ENCODE data around the gene GFER. TPM values are rescaled to one million over a fixed set of nuclear protein-coding genes. Genes with fewer than 3 reads are reported as not detected.

The GFER gene
- total and polyA plus RNA-seq, 10 of the 15 experiments (the other 5 are each of a cell fraction or from before 2014, with no cell fraction given) = 2.4 to 57.7 (median 31.3) TPM

- in situ Hi-C loops (cut with MboI) = no loop called here
- FAIRE-seq = no peak
- no peak overlapping the region for H3K27ac ChIP-seq (ENCODE audit: control insufficient read depth, insufficient read depth)
- H3K9ac ChIP-seq (ENCODE audit: control insufficient read depth, insufficient read depth, low read length) = no peak overlapping the region
- TF ChIP-seq MXI1 (IDR thresholded peaks at IDR 0.05; ENCODE audit: low read depth, low read length) (no peak), NFYB (IDR thresholded peaks at IDR 0.05; ENCODE audit: insufficient read depth, low read depth, low read length) (no peak), BHLHE40 (IDR thresholded peaks at IDR 0.05; ENCODE audit: borderline replicate concordance in 1 of 2, low read depth in 2 of 2, low read length in 1 of 2) (no peak), LARP7 (IDR thresholded peaks at IDR 0.05) (no peak)
- DNase-seq (ENCODE audit: low read depth, low spot score) = no peak
- SMC1A ChIA-PET (ENCODE audit: uncharacterized antibody, unreplicated experiment) = no interaction called here
- no peaks in the 10 kb centered on the region for H4K20me1 ChIP-seq (ENCODE audit: control insufficient read depth, insufficient read depth)
- no peaks in the 10 kb centered on the region for H3K27me3 ChIP-seq (replicated peaks in 1 of 2; ENCODE audit: control insufficient read depth in 2 of 2, insufficient read depth in 2 of 2, low read length in 1 of 2)
- 75% methylated on average over 47 of the region's 47 CpGs for WGBS (ENCODE audit: insufficient coverage, insufficient replicate concordance, low lambda C conversion rate, missing lambda C conversion rate)
- H2AFZ ChIP-seq (ENCODE audit: control insufficient read depth, low read depth, low read length) = no peak overlapping the region
- no TSS peak for BruUV-seq (replicated peaks)
- POLR2A ChIA-PET = no interaction called here
- intact Hi-C loops (cut with micrococcal nuclease; ENCODE audit: unreplicated experiment) = no loop called here
- H3K9me3 ChIP-seq (replicated peaks; ENCODE audit: control insufficient read depth, insufficient read depth, low read length) = no peaks in the 10 kb centered on the region
- RAD21 ChIA-PET (ENCODE audit: unreplicated experiment) = no interaction called here
- H3K79me2 ChIP-seq (ENCODE audit: control insufficient read depth, insufficient read depth, low read length) = no peaks in the 10 kb centered on the region
- no peaks in the 10 kb centered on the region for H3K36me3 ChIP-seq (ENCODE audit: control insufficient read depth in 2 of 2, insufficient read depth in 2 of 2, low read length in 1 of 2)
- no peaks in the 10 kb centered on the region for H3K4me1 ChIP-seq (ENCODE audit: control insufficient read depth, insufficient read depth, low read length)
- CTCF ChIA-PET = interaction anchor here (1.0 kb wide), 1 partner anchor 14 kb away, joined by 3 read pairs; no protein-coding TSS in a partner anchor
- H3K4me2 ChIP-seq (ENCODE audit: control insufficient read depth, insufficient read depth) = no peak overlapping the region
- ATAC-seq = no peak
- no peak overlapping the region for H3K4me3 ChIP-seq
Measured at GRCh38 chr16:2036200-2036966, 52.4 kb downstream of the GFER start.

- H3K9me3 ChIP-seq (replicated peaks; ENCODE audit: control insufficient read depth, insufficient read depth, low read length) = no peaks in the 10 kb centered on the region
- no peaks in the 10 kb centered on the region for H3K27me3 ChIP-seq (replicated peaks in 1 of 2; ENCODE audit: control insufficient read depth in 2 of 2, insufficient read depth in 2 of 2, low read length in 1 of 2)
- intact Hi-C loops (cut with micrococcal nuclease; ENCODE audit: unreplicated experiment) (no loop called here), in situ Hi-C loops (cut with MboI) (no loop called here)
- no peaks in the 10 kb centered on the region for H3K79me2 ChIP-seq (ENCODE audit: control insufficient read depth, insufficient read depth, low read length)
- no peak for DNase-seq (ENCODE audit: low read depth, low spot score)
- WGBS (ENCODE audit: insufficient coverage, insufficient replicate concordance, low lambda C conversion rate, missing lambda C conversion rate) = 55% methylated on average over 15 of the region's 15 CpGs
- H3K4me2 ChIP-seq (ENCODE audit: control insufficient read depth, insufficient read depth) = no peak overlapping the region
- no peaks in the 10 kb centered on the region for H3K36me3 ChIP-seq (ENCODE audit: control insufficient read depth in 2 of 2, insufficient read depth in 2 of 2, low read length in 1 of 2)
- no peak overlapping the region for H2AFZ ChIP-seq (ENCODE audit: control insufficient read depth, low read depth, low read length)
- no peak for TF ChIP-seq PKNOX1 (IDR thresholded peaks at IDR 0.05)
- TF ChIP-seq GATAD2B (conservative IDR thresholded peaks at IDR 0.05; ENCODE audit: low read depth) = no peak
- no TSS peak for BruUV-seq (replicated peaks)
- no peak overlapping the region for H3K4me3 ChIP-seq
- RAD21 ChIA-PET (ENCODE audit: unreplicated experiment) = no interaction called here
- no peak overlapping the region for H3K9ac ChIP-seq (ENCODE audit: control insufficient read depth, insufficient read depth, low read length)
- no peaks in the 10 kb centered on the region for H4K20me1 ChIP-seq (ENCODE audit: control insufficient read depth, insufficient read depth)
- CTCF ChIA-PET = no interaction called here
- ATAC-seq = no peak
- H3K27ac ChIP-seq (ENCODE audit: control insufficient read depth, insufficient read depth) = no peak overlapping the region
- POLR2A ChIA-PET = no interaction called here
- no peaks in the 10 kb centered on the region for H3K4me1 ChIP-seq (ENCODE audit: control insufficient read depth, insufficient read depth, low read length)
- SMC1A ChIA-PET (ENCODE audit: uncharacterized antibody, unreplicated experiment) = no interaction called here
- no peak for FAIRE-seq
Measured at GRCh38 chr16:2037115-2037514, 53.1 kb downstream of the GFER start.

Small RNA genes within 50 kb of the gene (small RNA-seq; reads per million reads assigned to genes)
- 2.6 reads per million, percentile 71 among the genes with 10 or more reads in this experiment for gene AC005363.2
- not detected for gene RN7SL219P
- gene SNORA10 = not detected
- not detected for gene SNORA64

Other genes starting within 250 kb of the GFER start
Only the 7 nearest of the 31 such genes appear.
- 233 and 275 TPM in 2 replicates for gene NDUFB10, start 24.7 kb upstream of the GFER start, total RNA-seq (2014; rRNA removed)
- gene NDUFB10, start 24.7 kb upstream of the GFER start, total RNA-seq (2014; rRNA removed; fragmentation: Illumina TruSeq; extraction: Trizol) = 104 and 109 TPM in 2 replicates
- 149 and 150 TPM in 2 replicates for gene NDUFB10, start 24.7 kb upstream of the GFER start, total RNA-seq (2021)
- 29.3 and 52.2 TPM in 2 replicates for gene NDUFB10, start 24.7 kb upstream of the GFER start, polyA plus RNA-seq (2011; rRNA removed)
- gene NDUFB10, start 24.7 kb upstream of the GFER start, polyA plus RNA-seq (2014; fragmentation: Illumina TruSeq; extraction: Trizol) = 61.0 and 87.2 TPM in 2 replicates
- 100 to 1,000 TPM in 1 of 2 experiments, 10 to 100 TPM in 1; 67.5 to 102 TPM for gene NDUFB10, start 24.7 kb upstream of the GFER start, polyA plus RNA-seq (2014; fragmentation: Nextera tagmentation; extraction: Ambion mirVana)
- gene NDUFB10, start 24.7 kb upstream of the GFER start, polyA plus RNA-seq (2014; rRNA removed) = 279 and 285 TPM in 2 replicates
- gene NDUFB10, start 24.7 kb upstream of the GFER start, polyA plus RNA-seq (2016; fragmentation: Nextera tagmentation; extraction: Ambion mirVana) = 100 to 1,000 TPM; 306 to 319 TPM
- gene RPS2, start 19.4 kb upstream of the GFER start, total RNA-seq (2014; rRNA removed) = 5,589 and 7,037 TPM in 2 replicates
- 4,681 and 5,122 TPM in 2 replicates for gene RPS2, start 19.4 kb upstream of the GFER start, total RNA-seq (2014; rRNA removed; fragmentation: Illumina TruSeq; extraction: Trizol)
- 6,096 and 6,247 TPM in 2 replicates for gene RPS2, start 19.4 kb upstream of the GFER start, total RNA-seq (2021)
- 2,202 and 4,066 TPM in 2 replicates for gene RPS2, start 19.4 kb upstream of the GFER start, polyA plus RNA-seq (2011; rRNA removed)
- gene RPS2, start 19.4 kb upstream of the GFER start, polyA plus RNA-seq (2014; fragmentation: Illumina TruSeq; extraction: Trizol) = 864 and 3,557 TPM in 2 replicates
- 1,000 to 10,000 TPM; 1,295 to 3,629 TPM for gene RPS2, start 19.4 kb upstream of the GFER start, polyA plus RNA-seq (2014; fragmentation: Nextera tagmentation; extraction: Ambion mirVana)
- 7,121 and 7,267 TPM in 2 replicates for gene RPS2, start 19.4 kb upstream of the GFER start, polyA plus RNA-seq (2014; rRNA removed)
- 1,000 to 10,000 TPM; 3,107 to 3,800 TPM for gene RPS2, start 19.4 kb upstream of the GFER start, polyA plus RNA-seq (2016; fragmentation: Nextera tagmentation; extraction: Ambion mirVana)
- 0.16 and 0.17 TPM in 2 replicates for gene RNF151, start 17.3 kb upstream of the GFER start, total RNA-seq (2014; rRNA removed)
- not detected in 2 replicates for gene RNF151, start 17.3 kb upstream of the GFER start, total RNA-seq (2014; rRNA removed; fragmentation: Illumina TruSeq; extraction: Trizol)
- 0.32 and 0.56 TPM in 2 replicates for gene RNF151, start 17.3 kb upstream of the GFER start, total RNA-seq (2021)
- not detected in 2 replicates for gene RNF151, start 17.3 kb upstream of the GFER start, polyA plus RNA-seq (2011; rRNA removed)
- not detected in 2 replicates for gene RNF151, start 17.3 kb upstream of the GFER start, polyA plus RNA-seq (2014; fragmentation: Illumina TruSeq; extraction: Trizol)
- gene RNF151, start 17.3 kb upstream of the GFER start, polyA plus RNA-seq (2014; fragmentation: Nextera tagmentation; extraction: Ambion mirVana) = not detected
- gene RNF151, start 17.3 kb upstream of the GFER start, polyA plus RNA-seq (2014; rRNA removed) = not detected in 2 replicates
- not detected for gene RNF151, start 17.3 kb upstream of the GFER start, polyA plus RNA-seq (2016; fragmentation: Nextera tagmentation; extraction: Ambion mirVana)
- 53.0 and 71.4 TPM in 2 replicates for gene TBL3, start 12.1 kb upstream of the GFER start, total RNA-seq (2014; rRNA removed)
- 8.2 and 9.6 TPM in 2 replicates for gene TBL3, start 12.1 kb upstream of the GFER start, total RNA-seq (2014; rRNA removed; fragmentation: Illumina TruSeq; extraction: Trizol)
- gene TBL3, start 12.1 kb upstream of the GFER start, total RNA-seq (2021) = 64.8 and 66.8 TPM in 2 replicates
- 4.6 and 20.9 TPM in 2 replicates for gene TBL3, start 12.1 kb upstream of the GFER start, polyA plus RNA-seq (2011; rRNA removed)
- 5.6 and 21.7 TPM in 2 replicates for gene TBL3, start 12.1 kb upstream of the GFER start, polyA plus RNA-seq (2014; fragmentation: Illumina TruSeq; extraction: Trizol)
- gene TBL3, start 12.1 kb upstream of the GFER start, polyA plus RNA-seq (2014; fragmentation: Nextera tagmentation; extraction: Ambion mirVana) = 1 to 10 TPM; 1.2 to 8.1 TPM
- gene TBL3, start 12.1 kb upstream of the GFER start, polyA plus RNA-seq (2014; rRNA removed) = 46.8 and 65.1 TPM in 2 replicates
- 100 to 1,000 TPM in 1 of 2 experiments, 10 to 100 TPM in 1; 89.6 to 101 TPM for gene TBL3, start 12.1 kb upstream of the GFER start, polyA plus RNA-seq (2016; fragmentation: Nextera tagmentation; extraction: Ambion mirVana)
- 0.33 and 0.34 TPM in 2 replicates for gene NOXO1, start 2.7 kb upstream of the GFER start, total RNA-seq (2014; rRNA removed)
- gene NOXO1, start 2.7 kb upstream of the GFER start, total RNA-seq (2014; rRNA removed; fragmentation: Illumina TruSeq; extraction: Trizol) = not detected in 2 replicates
- 0.26 and 0.40 TPM in 2 replicates for gene NOXO1, start 2.7 kb upstream of the GFER start, total RNA-seq (2021)
- 0.14 and 0.26 TPM in 2 replicates for gene NOXO1, start 2.7 kb upstream of the GFER start, polyA plus RNA-seq (2011; rRNA removed)
- 0.09 TPM in 1 of 2 replicates, not detected in the other for gene NOXO1, start 2.7 kb upstream of the GFER start, polyA plus RNA-seq (2014; fragmentation: Illumina TruSeq; extraction: Trizol)
- not detected for gene NOXO1, start 2.7 kb upstream of the GFER start, polyA plus RNA-seq (2014; fragmentation: Nextera tagmentation; extraction: Ambion mirVana)
- gene NOXO1, start 2.7 kb upstream of the GFER start, polyA plus RNA-seq (2014; rRNA removed) = 0.46 and 0.76 TPM in 2 replicates
- under 1 TPM in 1 of 2 experiments, not detected in 1; 0.14 TPM for gene NOXO1, start 2.7 kb upstream of the GFER start, polyA plus RNA-seq (2016; fragmentation: Nextera tagmentation; extraction: Ambion mirVana)
- gene SYNGR3, start 5.8 kb downstream of the GFER start, total RNA-seq (2014; rRNA removed) = 14.8 and 18.1 TPM in 2 replicates
- 5.9 and 6.0 TPM in 2 replicates for gene SYNGR3, start 5.8 kb downstream of the GFER start, total RNA-seq (2014; rRNA removed; fragmentation: Illumina TruSeq; extraction: Trizol)
- 14.1 and 16.4 TPM in 2 replicates for gene SYNGR3, start 5.8 kb downstream of the GFER start, total RNA-seq (2021)
- gene SYNGR3, start 5.8 kb downstream of the GFER start, polyA plus RNA-seq (2011; rRNA removed) = 7.4 and 10.5 TPM in 2 replicates
- 3.4 and 7.2 TPM in 2 replicates for gene SYNGR3, start 5.8 kb downstream of the GFER start, polyA plus RNA-seq (2014; fragmentation: Illumina TruSeq; extraction: Trizol)
- 1 to 10 TPM; 1.2 to 2.0 TPM for gene SYNGR3, start 5.8 kb downstream of the GFER start, polyA plus RNA-seq (2014; fragmentation: Nextera tagmentation; extraction: Ambion mirVana)
- gene SYNGR3, start 5.8 kb downstream of the GFER start, polyA plus RNA-seq (2014; rRNA removed) = 13.8 and 13.9 TPM in 2 replicates
- 1 to 10 TPM; 3.5 to 5.6 TPM for gene SYNGR3, start 5.8 kb downstream of the GFER start, polyA plus RNA-seq (2016; fragmentation: Nextera tagmentation; extraction: Ambion mirVana)
- gene ZNF598, start 25.6 kb downstream of the GFER start, total RNA-seq (2014; rRNA removed) = 14.7 and 20.6 TPM in 2 replicates
- 11.0 and 14.4 TPM in 2 replicates for gene ZNF598, start 25.6 kb downstream of the GFER start, total RNA-seq (2014; rRNA removed; fragmentation: Illumina TruSeq; extraction: Trizol)
- gene ZNF598, start 25.6 kb downstream of the GFER start, total RNA-seq (2021) = 71.3 and 74.0 TPM in 2 replicates
- 4.7 and 12.7 TPM in 2 replicates for gene ZNF598, start 25.6 kb downstream of the GFER start, polyA plus RNA-seq (2011; rRNA removed)
- gene ZNF598, start 25.6 kb downstream of the GFER start, polyA plus RNA-seq (2014; fragmentation: Illumina TruSeq; extraction: Trizol) = 5.8 and 14.4 TPM in 2 replicates
- gene ZNF598, start 25.6 kb downstream of the GFER start, polyA plus RNA-seq (2014; fragmentation: Nextera tagmentation; extraction: Ambion mirVana) = under 1 TPM; 0.08 to 0.84 TPM
- 53.8 and 70.0 TPM in 2 replicates for gene ZNF598, start 25.6 kb downstream of the GFER start, polyA plus RNA-seq (2014; rRNA removed)
- gene ZNF598, start 25.6 kb downstream of the GFER start, polyA plus RNA-seq (2016; fragmentation: Nextera tagmentation; extraction: Ambion mirVana) = 10 to 100 TPM in 1 of 2 experiments, 1 to 10 TPM in 1; 8.0 to 19.4 TPM